Posterior cingulate gyrus (tissue), 11 donors: ENCODE data around the gene ERICH2.

Experiments
- DNase-seq, 10 donors: peaks; one replicate each; pipeline versions ENCODE4 v3.0.0 to v3.0.0-alpha.2; 2020 to 2021; ENCODE audit warnings: mixed read lengths in 3 of 10
- intact Hi-C: fragments of 100-400 bp; cut with DNase I; formaldehyde crosslinking; loops from one replicate; pipeline ENCODE4 v1.15.1; 2023

ERICH2 gene

GRCh38 chr2:170829036-170829435, 58.9 kb downstream of the ERICH2 start:
- DNase-seq, result no peak
- intact Hi-C loops, result no loop called here

- intact Hi-C loops, result no loop called here
- DNase-seq, result no peak
These were observed 60.0 kb downstream of the ERICH2 start for GRCh38 chr2:170830166-170830565.

DNA sequence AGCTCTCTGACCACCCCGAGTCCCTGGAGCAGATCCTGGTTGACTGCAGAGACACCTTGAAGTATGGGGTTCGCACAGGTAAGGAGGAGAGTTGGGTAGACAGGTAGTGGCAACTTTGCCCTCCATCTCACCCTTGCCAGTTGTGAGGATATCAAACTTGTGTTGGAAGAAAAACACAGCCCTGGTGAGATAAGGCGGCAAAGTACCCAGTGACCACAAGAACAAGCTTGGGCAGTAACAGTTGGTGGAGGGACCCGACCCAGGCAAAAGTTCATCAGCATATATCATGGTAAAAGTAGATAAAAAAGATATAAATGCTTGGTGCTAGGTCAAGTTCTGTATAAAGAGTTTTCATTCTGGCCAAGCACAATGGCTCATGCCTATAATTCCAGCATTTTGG, 60.9 kb downstream of the ERICH2 start:
- intact Hi-C loops, result no loop called here
- DNase-seq, result no peak

DNA sequence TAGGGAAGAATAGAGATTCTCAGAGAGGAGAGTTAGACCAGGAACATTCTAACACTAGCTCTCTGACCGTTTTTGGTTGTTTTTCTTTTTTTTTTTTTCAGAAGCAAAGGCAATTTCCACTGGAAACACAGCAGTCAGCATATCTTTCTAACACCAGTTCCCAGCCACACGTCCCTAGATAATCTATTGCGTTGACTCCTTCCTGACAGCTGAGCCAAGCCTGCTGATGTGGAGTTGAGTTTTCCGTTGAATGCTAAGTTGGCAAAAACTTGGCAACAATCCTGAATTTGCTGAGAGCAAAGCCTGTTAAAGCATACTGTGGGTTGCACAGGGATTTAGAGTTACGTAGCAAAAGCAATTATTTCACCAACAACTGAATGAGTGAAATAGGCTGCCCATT, 65.8 kb downstream of the ERICH2 start:
- DNase-seq, result no peak
- intact Hi-C loops, result no loop called here

- intact Hi-C loops, result no loop called here
These were observed 70.6 kb downstream of the ERICH2 start for GRCh38 chr2:170840717-170841210.

GRCh38 chr2:170842785-170843184, 72.6 kb downstream of the ERICH2 start:
- intact Hi-C loops, result no loop called here
- no peak for DNase-seq

More at GRCh38 chr2:170840717-170841210, 70.6 kb downstream of the ERICH2 start:
- DNase-seq, result no peak

- DNase-seq, result no peak
- intact Hi-C loops, result no loop called here
These were observed 73.5 kb downstream of the ERICH2 start for GRCh38 chr2:170843656-170844055.

- DNase-seq, result no peak
- intact Hi-C loops, result no loop called here
These were observed 75.2 kb downstream of the ERICH2 start for GRCh38 chr2:170845343-170845742.

- DNase-seq, result no peak
- intact Hi-C loops, result no loop called here
These were observed 76.1 kb downstream of the ERICH2 start for GRCh38 chr2:170846314-170846713.

DNA sequence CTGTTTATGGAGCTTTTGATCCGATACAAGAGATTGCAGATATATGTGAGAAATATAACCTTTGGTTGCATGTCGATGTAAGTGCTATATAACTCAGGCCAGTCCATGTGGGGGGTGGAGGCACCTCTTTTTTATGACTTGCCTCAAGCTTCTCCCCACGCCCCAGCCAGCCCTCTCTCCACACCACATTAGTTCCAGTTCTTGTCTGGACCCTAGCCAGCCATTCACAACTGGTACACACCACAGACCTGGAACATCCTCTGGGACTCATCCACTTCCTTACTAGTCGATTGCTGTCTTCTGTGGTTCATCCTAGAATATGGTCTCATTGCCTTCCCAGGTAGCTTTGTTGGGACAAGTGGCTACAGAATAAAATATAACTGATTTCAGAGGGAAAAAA, 77.5 kb downstream of the ERICH2 start:
- DNase-seq, result no peak
- intact Hi-C loops, result no loop called here
